Measurements from ENCODE around the gene IL18RAP.

Gene IL18RAP

GRCh38 chr2:102387763-102388546, 35.0 kb upstream of the IL18RAP start:
- no peak for DNase-seq (ENCODE audit: extremely low read depth, low read depth)
- TF ChIP-seq, protein P1, sequence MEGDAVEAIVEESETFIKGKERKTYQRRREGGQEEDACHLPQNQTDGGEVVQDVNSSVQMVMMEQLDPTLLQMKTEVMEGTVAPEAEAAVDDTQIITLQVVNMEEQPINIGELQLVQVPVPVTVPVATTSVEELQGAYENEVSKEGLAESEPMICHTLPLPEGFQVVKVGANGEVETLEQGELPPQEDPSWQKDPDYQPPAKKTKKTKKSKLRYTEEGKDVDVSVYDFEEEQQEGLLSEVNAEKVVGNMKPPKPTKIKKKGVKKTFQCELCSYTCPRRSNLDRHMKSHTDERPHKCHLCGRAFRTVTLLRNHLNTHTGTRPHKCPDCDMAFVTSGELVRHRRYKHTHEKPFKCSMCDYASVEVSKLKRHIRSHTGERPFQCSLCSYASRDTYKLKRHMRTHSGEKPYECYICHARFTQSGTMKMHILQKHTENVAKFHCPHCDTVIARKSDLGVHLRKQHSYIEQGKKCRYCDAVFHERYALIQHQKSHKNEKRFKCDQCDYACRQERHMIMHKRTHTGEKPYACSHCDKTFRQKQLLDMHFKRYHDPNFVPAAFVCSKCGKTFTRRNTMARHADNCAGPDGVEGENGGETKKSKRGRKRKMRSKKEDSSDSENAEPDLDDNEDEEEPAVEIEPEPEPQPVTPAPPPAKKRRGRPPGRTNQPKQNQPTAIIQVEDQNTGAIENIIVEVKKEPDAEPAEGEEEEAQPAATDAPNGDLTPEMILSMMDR (IDR thresholded peaks at IDR 0.05; ENCODE audit: low read depth, low read length, missing control alignments): no peak
- no peak overlapping the region for H3K4me3 ChIP-seq (replicated peaks; ENCODE audit: low read depth, low read length)

- H3K4me3 ChIP-seq (replicated peaks; ENCODE audit: low read depth, low read length): no peak overlapping the region
- DNase-seq (ENCODE audit: extremely low read depth, low read depth): no peak
- TF ChIP-seq, protein P1 (IDR thresholded peaks at IDR 0.05; ENCODE audit: low read depth, low read length, missing control alignments): no peak
Observed at GRCh38 chr2:102391565-102391964, 31.4 kb upstream of the IL18RAP start.

DNA sequence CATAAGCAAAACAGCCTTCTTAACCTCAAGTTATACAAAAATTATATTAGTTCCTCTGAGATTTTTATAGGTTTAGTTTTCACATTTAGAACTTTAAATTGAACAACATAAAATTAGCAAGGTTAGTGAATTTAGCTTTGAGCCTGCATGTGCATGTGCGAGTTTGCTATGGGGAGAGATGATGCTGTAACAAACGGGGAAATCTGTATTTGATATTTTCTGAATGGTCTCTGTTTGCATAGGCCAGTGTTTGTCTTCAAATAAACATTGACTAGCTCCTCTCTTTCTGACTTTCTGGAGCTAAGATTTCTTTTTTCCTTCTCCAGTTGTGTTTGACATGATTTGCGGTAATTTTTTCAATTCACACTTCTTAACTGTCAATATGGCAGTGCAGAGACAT, 30.9 kb upstream of the IL18RAP start:
- no peak for DNase-seq (ENCODE audit: extremely low read depth, low read depth)
- TF ChIP-seq, protein P1 (IDR thresholded peaks at IDR 0.05; ENCODE audit: low read depth, low read length, missing control alignments): no peak
- no peak overlapping the region for H3K4me3 ChIP-seq (replicated peaks; ENCODE audit: low read depth, low read length)

- TF ChIP-seq, protein P1 (IDR thresholded peaks at IDR 0.05; ENCODE audit: low read depth, low read length, missing control alignments): no peak
- no peak for DNase-seq (ENCODE audit: extremely low read depth, low read depth)
- H3K4me3 ChIP-seq (replicated peaks; ENCODE audit: low read depth, low read length): no peak overlapping the region
Observed at GRCh38 chr2:102392942-102393341, 30.0 kb upstream of the IL18RAP start.

DNA sequence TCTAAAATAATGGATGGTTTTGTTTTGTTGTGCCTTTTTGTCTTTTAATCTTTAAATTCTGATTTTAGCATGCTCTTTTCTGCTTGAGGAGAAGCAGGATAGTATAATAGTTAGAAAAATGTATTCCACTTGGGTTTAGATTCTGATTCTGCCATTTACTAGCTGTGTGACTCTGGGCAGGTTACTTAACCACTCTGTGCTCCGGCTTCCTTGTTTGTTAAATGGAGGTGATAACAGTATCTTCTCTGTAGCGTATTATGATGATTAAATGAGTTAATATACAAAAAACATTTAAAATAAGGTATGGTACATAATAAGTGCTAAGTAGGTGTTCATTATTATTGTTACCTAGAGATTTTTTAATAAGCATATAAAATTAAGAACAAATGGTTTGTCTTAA, 26.9 kb upstream of the IL18RAP start:
- TF ChIP-seq, protein P1 (IDR thresholded peaks at IDR 0.05; ENCODE audit: low read depth, low read length, missing control alignments): no peak
- DNase-seq (ENCODE audit: extremely low read depth, low read depth): no peak
- no peak overlapping the region for H3K4me3 ChIP-seq (replicated peaks; ENCODE audit: low read depth, low read length)

GRCh38 chr2:102397209-102397608, 25.8 kb upstream of the IL18RAP start:
- H3K4me3 ChIP-seq (replicated peaks; ENCODE audit: low read depth, low read length): no peak overlapping the region
- no peak for DNase-seq (ENCODE audit: extremely low read depth, low read depth)
- TF ChIP-seq, protein P1 (IDR thresholded peaks at IDR 0.05; ENCODE audit: low read depth, low read length, missing control alignments): no peak
